ENCODE results near the gene DYNC1H1.

Gene DYNC1H1

GRCh38 chr14:101929946-101930345, 34.4 kb upstream of the DYNC1H1 start:
- TF ChIP-seq CTCF (IDR thresholded peaks at IDR 0.05) (no peak), ZFX (IDR thresholded peaks at IDR 0.05; ENCODE audit: borderline replicate concordance) (no peak)
- no peak overlapping the region for H3K27ac ChIP-seq

- TF ChIP-seq ZFX (IDR thresholded peaks at IDR 0.05; ENCODE audit: borderline replicate concordance) = no peak
- TF ChIP-seq CTCF (IDR thresholded peaks at IDR 0.05) = no peak
- no peak overlapping the region for H3K27ac ChIP-seq
Measured at GRCh38 chr14:101932673-101933072, 31.7 kb upstream of the DYNC1H1 start.

- H3K27ac ChIP-seq = no peak overlapping the region
- TF ChIP-seq CTCF (IDR thresholded peaks at IDR 0.05) (no peak), ZFX (IDR thresholded peaks at IDR 0.05; ENCODE audit: borderline replicate concordance) (no peak)
Measured at GRCh38 chr14:101933209-101933608, 31.2 kb upstream of the DYNC1H1 start.

- no peak overlapping the region for H3K27ac ChIP-seq
- TF ChIP-seq CTCF (IDR thresholded peaks at IDR 0.05) (no peak), ZFX (IDR thresholded peaks at IDR 0.05; ENCODE audit: borderline replicate concordance) (no peak)
Measured at GRCh38 chr14:101934601-101935150, 29.7 kb upstream of the DYNC1H1 start.

GRCh38 chr14:101937926-101938767, 26.2 kb upstream of the DYNC1H1 start:
- H3K27ac ChIP-seq = no peak overlapping the region
- TF ChIP-seq ZFX (IDR thresholded peaks at IDR 0.05; ENCODE audit: borderline replicate concordance) (no peak), CTCF (IDR thresholded peaks at IDR 0.05) (no peak)

- TF ChIP-seq CTCF (IDR thresholded peaks at IDR 0.05) = no peak
- no peak for TF ChIP-seq ZFX (IDR thresholded peaks at IDR 0.05; ENCODE audit: borderline replicate concordance)
Measured at GRCh38 chr14:101939646-101940170, 24.7 kb upstream of the DYNC1H1 start.

GRCh38 chr14:101944451-101944850, 19.9 kb upstream of the DYNC1H1 start:
- TF ChIP-seq CTCF (IDR thresholded peaks at IDR 0.05) = no peak
- TF ChIP-seq ZFX (IDR thresholded peaks at IDR 0.05; ENCODE audit: borderline replicate concordance) = no peak
- H3K27ac ChIP-seq = no peak overlapping the region

More at GRCh38 chr14:101939646-101940170, 24.7 kb upstream of the DYNC1H1 start:
- H3K27ac ChIP-seq = no peak overlapping the region

Data from 22Rv1 (cell line).